ENCODE measurements around the gene MKKS. TPM values are rescaled to one million over a fixed set of nuclear protein-coding genes. Genes with fewer than 3 reads are reported as not detected.
"Not testable (repeated sequence)": the region's sequence is repeated elsewhere in the genome, so short reads cannot be mapped to it uniquely, and the experiment has no call there.

MKKS gene
- total RNA-seq, 1 donor from 2014 or later = 17.9 TPM

DNA sequence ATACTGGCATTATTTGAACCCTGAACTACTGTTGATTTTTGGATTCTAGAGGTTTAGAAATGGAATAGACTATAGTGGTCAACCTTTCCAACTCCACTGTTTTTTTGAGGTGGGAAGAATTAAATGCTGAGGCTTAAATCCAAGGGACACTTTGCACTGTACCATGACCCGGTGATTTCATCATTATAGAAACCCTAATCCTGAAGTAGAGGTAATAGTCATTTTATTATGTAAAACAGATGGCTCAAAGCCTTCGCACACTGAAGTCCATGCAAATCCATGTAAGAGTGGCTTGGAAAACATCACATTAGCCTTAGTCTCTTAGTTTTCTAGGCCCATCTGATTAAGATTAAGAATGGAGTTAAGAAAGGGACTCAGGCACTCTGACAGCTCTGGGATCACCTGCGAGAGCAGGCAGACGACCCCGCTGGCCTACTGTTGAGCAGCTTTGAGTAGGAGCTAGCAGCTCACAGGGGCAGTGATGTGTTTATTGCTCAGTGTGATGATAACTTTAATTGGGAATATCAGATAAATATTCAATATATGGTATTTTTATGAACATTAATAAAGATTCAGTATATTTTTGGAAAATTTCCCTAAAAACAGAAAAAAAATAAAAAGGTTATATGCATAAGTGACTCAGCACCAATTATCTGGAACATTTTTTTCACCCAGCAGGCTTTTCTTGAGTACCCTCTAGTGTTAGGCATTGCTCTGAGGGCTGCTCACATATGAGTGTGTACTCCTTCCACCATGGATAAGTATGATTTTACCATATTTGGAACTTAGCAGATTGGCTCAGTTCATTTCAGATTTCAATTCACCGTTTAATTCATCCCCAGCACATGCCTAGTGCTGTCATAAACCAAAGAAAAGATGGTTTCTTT lies 14.5 kb upstream of the MKKS start:
- DNase-seq = no peak

DNA sequence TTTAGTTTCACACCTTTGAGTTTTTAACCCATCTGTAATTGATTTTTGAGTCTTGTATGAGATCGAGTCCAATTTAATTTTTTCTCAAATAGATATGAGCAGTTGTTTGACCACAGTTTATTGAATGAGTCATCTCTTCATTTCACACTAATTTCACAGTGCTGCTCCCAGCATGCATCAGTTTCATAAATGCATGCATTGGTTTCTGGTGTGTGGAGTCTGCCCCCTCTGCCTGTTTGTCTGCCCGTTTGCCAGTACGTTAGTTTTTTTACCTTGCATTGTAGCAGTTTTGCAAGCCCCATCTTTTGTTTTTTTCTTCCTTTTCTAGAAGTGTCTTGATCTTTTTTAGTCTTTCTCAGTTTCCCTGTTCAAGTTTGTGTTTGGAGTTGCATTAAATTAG lies 13.0 kb upstream of the MKKS start:
- DNase-seq = no peak

DNA sequence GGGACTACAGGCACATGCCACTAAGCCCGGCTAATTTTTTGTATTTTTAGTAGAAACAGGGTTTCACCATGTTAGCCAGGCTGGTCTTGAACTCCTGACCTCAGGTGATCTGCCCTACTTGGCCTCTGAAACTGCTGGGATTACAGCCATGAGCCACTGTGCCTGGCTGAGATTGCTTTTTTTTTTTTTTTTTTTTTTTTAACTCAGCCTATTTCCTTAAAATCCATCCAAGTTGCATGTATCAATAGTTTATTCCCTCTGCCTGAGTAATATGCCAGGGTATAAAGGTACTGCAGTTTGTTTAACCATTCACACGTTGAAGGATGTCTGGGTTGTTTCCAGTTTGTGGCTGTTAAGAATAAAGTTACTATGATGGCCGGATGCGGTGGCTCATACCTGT lies 11.7 kb upstream of the MKKS start:
- no peak for DNase-seq

DNA sequence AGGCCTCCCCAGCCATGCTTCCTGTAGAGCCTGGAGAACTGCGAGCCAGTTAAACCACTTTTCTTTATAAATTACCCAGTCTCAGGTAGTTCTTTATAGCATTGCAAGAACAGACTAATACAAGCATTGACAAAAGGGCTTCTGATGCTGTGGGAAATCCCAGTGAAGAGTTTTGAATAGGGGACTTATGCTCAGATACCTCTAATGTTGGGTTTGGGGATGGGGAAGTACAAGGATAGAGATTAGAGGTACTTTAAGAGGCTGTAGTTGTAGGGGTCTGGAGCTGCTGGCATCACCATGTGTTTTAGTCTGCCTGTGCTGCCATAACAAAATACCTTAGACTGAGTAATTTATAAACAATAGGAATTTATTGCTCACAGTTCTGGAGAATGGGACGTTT lies 9.9 kb upstream of the MKKS start:
- no peak for DNase-seq

DNA sequence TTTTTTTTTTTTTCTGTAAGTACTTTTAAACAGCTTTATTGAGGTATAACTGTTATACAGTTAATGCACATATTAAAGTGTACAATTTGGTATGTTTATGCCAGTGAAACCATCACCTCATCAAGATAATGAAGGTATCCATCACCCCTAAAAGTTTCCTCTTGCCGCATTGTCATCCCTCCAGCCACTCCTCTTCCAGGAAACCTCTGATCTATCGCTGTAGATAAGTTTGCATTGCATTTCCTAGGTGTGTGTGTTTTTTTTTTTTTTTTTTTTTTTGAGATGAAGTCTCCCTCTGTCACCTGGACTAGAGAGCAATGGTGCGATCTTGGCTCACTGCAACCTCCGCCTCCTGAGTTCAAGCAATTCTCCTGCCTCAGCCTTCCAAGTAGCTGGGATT lies 4.2 kb upstream of the MKKS start:
- DNase-seq = no peak

DNA sequence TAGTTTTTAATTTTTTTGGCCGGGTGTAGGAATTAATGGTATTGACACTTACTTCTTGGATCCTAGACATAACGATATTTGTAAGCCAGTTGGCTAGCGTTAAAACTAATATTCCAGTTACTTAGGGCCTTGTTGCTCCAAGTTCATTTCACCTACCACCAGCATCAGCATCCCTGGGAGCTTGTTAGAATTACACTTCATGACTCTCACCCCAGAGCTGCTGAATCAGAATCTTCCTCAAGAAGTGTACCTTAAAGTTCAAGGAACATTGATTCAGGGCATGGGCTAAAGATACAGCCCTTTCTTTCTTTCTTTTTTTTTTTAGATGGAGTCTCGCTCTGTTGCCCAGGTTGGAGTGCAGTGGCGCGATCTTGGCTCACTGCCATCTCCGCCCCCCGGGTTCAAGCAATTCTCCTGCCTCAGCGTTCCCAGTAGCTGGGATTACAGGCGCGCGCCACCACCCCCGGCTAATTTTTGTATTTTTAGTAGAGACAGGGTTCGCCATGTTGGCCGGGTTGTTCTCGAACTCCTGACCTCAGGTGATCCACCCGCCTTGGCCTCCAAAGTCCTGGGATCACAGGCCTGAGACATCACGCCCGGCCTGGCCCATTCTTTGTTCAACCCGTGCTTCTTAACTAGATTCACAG lies 2.2 kb upstream of the MKKS start:
- no peak for DNase-seq

DNA sequence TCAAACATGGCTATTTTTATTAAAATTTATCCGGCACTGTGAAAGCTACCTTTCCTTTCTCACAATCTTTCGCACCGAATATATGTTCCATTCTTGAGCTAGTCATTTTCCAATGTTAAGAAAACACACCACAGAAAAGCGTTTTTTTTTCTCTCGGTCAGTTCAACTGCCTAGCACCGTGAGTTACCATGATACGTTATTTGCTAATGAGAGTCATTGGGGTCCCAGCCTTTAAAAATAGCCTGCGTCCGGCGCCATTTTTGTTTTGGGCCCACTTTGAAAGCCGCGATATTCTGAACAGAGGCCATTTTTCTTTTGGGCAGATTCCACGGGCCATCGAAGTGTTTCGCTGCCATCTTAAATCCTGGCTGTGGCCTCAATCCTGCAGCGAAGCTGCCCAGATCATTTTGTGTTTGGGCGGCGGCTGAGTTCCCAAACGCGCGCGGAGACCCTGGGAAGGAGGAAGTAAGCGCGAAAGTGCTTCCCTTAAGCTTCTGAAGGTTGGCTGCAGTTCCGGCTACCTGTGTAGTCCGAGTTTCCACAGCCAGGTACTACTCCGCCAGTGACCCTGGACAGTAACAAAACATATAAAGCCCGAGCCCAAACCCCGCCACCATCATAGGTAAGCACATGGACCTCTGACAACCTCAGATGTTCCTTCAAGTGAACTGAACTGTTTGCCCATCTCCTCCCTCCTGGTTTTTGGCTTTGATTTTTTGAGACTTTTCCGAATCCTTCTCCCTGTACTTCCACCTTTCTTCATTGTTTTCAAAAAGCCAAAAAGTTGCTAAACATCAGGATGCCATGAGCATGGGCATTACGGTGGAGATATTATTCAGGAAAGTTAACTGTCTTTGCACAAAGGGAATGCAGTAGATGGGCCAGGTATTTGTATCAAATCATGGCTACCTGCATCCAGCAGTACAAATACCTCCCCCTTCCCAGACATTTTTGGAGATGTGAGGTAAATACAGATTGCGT lies 1.1 kb upstream of the MKKS start, which contains the start of gene SLX4IP:
Gene SLX4IP, plus strand, starts transcription at position 474 of the 981 bp plus-strand sequence. CDS start 22,900 bp downstream, outside the sequence.
- peak; percentile 88 for DNase-seq

DNA sequence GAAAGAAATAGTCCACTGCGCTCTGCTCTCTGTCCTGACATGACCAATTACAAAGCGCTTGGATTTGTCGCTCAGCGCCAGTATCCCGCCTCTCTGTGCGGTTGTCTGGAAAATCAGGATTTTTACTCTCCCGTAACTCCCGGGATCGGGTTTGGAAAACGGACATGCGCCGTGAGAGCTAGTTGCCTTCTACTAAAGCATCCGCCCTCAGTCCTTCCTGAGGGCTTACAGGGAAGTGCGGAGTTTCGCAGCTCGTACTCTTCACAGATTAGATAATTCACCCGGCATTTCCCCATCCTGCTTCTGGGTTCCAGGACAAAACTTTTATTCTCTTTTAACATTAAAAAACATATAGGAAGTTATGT lies 427 bp upstream of the MKKS start:
- DNase-seq = peak; percentile 93

DNA sequence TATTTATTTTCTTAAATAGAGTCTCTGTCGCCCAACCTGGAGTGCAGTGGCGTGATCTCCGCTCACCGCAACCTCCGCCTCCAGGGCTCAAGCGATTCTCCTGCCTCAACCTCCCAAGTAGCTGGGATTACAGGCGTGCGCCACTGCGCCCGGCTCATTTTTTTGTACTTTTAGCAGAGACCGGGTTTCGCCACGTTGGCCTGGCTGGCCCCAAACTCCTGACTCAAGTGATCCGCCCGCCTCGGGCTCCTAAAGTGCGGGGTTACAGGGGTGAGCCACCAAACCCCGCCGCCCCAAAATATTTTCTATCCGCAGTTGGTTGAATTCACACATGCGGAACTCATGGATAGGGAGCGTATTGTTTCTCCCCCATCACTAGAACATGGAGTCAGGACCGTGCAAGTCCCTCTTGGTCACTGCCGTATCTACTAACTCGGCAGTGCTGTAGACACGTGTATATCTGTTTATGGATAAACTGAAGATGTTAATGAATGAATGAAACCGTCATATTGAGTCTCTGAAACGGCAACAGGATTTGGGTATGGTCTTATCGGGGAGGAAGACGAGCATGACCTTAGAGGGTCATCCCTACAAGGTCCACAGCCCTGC lies 904 bp downstream of the MKKS start:
- no peak for DNase-seq

DNA sequence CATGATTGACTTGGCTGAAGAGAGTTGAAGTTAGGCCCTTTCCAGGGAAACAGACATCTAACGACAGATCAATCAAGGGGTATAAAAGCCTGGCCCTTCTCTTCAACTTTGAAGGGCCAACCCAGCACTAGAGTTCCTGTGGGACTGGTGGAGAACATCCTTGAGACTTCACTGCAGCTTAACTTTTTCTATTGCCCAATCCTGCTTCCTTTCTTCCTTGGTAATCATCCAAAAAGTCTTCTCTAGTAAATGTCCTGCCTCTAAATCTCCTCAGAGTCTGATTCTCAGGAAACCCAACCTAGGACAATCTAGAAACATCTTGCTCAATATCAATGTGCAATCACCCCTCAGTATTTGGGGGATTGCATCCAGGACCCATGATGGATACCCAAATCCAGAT lies 1.9 kb downstream of the MKKS start:
- no peak for DNase-seq

DNA sequence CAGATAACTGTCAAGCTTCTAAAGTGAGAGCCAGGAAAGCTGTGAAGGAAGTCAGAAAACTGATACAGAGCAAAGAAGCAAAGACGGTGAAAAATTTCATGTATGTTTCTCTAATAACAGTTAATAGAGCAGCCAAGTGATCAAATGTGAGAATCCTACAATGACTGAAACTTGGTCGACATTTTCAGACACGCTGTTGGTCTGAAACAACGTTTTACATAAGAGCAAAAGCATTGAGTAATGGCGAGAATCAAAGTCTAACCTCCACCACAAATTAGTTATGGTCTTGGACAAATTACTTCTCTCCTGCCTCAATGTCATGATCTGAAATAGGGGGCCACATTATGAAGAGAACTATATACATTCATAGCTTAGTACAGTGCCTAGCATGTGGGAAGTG lies 3.3 kb downstream of the MKKS start:
- no peak for DNase-seq

DNA sequence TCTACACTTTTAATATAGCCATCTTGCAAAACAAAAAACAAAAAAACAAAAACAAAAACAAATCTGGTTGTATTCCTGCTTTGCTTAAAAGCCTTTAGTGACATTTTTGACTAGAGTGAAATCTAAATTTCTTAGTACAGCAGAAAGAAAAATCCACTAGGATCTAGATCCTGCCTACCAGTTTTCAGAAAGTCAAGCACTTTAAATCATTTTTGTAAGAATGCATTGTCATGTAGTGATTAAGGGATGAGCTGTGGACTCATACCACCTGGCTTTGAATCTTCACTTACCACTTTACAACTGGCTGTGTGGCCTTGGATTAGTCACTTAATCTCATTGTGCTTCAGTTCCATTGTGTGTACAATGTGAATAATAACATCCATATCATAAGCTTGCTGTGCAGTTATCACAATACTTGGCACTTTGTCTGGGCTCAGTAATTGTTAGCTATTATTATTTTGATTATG lies 4.0 kb downstream of the MKKS start:
- DNase-seq = no peak

DNA sequence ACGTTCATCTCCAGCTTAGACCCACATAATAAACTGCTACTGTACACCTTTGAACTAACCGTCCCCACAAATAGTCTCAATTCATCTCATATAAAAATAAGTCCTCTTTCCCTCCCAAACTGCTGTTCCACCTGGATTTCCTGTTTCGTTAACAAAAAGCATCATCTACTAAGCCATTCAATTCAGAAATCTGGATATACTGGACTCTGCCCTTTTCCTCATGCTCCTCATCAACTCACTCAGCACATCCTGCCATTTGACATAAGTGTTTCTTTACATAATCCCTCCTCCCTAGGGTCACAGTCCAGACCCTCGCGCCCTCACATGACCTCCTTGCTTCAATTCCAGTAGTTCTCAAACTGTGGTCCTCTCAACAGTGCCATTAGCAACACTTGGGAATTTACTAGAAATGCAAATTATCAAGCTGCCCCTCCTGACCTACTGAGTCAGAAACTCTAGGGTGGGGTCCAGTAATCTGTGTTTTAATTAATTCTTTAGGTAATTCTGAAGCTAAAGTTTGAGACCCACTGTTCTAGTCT lies 4.5 kb downstream of the MKKS start:
- DNase-seq = no peak

DNA sequence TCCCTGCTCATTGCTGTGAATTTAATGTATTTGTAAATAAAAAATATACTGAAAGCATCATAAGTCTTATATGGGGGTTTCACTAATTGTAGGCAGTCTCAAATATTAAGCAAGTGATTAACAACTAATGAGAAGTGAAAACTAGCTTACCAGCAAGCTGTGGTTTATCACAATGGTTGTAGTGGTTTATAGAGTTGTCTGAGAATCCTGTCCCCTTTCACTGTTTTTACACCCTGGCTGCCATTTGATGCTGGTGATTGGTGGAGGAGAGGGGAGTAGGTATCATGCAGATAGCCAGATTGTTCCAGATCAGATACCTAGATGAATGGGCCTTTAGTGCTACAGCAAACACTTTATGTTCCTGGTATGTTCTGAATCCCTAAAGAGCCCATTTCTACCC lies 6.0 kb downstream of the MKKS start:
- no peak for DNase-seq

DNA sequence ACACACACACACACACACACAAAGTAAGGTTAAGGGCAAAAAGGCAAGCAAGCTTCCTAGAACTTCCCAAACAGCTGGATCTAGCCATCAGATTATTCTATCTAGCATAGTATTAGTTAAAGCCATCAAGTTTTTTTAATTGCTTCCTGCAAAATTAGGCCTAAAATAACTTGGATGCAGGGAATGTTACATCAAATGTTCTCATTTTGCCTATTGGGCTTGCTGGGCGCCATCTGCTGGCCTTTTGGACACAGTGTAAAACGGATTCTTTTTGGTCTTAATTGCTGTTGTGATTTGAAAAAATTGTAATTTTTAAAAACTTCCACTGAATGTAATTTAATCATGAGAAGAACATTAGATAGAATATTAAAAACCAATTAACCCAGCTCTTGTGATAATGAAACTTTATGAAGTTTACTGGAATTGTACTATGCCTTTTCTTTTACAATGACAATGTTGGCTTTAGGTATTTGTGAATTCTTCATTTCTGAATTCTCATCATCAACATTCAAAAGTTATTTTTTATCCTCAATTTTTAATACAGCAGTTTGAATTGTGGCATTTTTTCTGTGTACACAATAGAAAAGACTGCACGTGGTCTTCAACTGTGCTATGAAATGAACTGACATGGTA lies 6.8 kb downstream of the MKKS start:
- no peak for DNase-seq

DNA sequence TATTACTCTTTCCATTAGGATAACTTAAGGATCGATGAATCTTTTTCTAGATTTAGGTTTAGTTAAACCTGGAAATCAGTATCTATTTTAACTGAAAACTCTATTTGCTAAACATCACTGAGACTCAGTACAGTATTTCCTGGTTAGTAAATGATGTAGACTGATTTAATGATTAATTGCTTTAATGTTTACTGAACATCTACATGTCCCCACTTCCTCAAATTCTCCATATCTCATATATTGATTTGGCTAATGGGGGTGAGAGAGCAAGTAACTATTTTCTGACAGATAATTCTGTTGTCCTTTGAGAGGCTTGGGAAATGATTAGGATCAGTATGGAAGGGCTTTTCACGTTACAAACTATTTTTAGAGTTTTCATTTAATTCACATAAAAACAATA lies 10.3 kb downstream of the MKKS start:
- no peak for DNase-seq

DNA sequence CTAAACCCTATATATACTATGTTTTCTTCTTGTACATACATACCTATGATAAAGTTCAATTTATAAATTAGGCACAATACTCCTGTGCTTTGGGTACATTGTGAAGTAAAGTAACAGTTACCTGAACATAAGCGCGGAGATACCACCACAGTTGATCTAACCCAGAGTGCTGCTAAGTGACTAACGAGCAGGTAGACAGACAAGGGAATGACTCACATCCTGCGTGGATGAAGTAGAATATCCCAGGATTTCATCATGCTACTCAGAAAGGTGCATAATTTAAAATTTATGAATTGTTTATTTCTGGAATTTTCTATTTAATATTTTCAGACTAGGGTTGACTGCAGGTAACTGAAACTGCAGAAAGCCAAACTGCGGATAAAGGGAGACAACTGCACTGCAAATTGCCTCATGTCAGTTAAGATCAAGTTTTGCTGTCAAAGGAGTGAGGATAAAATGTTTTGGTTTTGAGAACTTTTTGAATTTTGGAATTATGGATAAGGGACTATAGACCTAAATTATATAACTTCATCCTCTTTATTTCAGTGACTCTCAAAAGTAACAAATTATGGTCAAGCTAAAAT lies 14.4 kb downstream of the MKKS start:
- DNase-seq = no peak

DNA sequence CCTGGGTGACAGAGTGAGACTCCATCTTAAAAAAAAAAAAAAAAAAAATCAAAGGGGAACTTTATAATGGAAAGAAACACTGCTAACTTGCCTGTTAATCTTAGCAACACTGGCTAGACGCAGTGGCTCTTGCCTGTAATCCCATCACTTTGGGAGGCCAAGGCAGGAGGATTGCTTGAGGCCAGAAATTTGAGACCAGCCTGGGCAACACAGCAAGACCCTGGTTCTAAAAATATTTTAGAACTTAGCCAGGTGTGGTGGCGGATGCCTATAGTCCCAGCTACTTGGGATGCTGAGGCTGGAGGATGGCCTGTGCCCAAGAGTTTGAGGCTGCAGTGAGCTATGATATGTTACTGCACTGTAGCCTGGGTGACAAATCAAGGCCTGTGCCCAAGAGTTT lies 16.8 kb downstream of the MKKS start:
- not testable (repeated sequence) for DNase-seq

DNA sequence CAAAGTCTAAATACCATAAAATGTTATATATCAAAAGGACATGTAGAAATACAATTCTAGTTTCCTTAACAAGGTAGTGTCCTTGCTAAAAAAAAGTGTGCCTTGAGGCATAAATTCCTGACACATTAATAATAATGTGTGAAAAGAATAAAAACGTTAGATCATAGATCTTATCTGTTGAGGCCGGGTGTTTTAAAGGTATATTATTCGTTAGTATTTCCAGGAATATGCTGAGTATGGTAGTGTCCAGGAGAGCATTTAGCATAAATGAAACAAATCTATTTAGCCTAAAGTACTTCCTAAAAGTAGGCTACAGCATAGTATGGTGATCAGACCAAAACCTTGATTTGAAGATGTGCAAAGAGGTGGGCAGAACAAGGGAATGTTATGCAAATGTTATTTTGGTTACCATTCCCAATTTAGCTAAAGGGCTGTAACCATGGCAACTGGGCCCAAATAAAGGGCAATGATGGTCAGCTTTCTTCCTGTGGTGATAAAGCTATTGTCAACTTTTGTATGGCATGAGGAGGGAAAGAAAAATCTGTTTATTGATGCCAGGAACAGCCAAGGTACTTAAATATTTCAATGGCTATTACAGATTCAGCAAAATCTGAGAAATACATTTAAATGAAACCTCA lies 18.9 kb downstream of the MKKS start:
- DNase-seq = no peak
